ENCODE results near the gene HAUS3.
"Not testable (repeated sequence)": the region's sequence is repeated elsewhere in the genome, so short reads cannot be mapped to it uniquely, and the experiment has no call there.

HAUS3 gene

DNA sequence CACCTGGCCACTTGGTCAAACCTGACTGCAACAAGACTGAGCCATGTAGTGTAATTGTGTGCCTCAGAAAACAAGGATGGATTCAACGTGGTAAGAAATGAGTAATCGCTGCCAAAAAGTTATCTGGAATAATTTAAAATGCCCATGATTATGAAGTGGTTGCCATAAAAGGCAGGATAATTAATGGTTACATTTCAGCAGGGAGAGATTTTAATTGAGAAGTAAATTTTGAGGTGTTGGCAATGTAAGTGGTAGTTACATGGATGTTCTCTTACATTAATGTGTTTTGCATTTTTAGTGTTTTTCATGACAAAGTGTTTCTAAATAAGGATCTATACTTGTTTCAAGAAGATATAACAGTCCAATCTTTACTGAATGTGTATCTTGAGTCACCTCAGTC is 15.7 kb downstream of the HAUS3 start:
- H3K4me3 ChIP-seq (replicated peaks; ENCODE audit: insufficient read depth, low read length) = no peak overlapping the region
- DNase-seq (ENCODE audit: low read depth in 1 of 2, low spot score in 1 of 2) = no peak
- TF ChIP-seq GABPA (IDR thresholded peaks at IDR 0.05; ENCODE audit: low read depth) (no peak), POLR2AphosphoS5 (IDR thresholded peaks at IDR 0.05; ENCODE audit: low read depth) (no peak)

DNA sequence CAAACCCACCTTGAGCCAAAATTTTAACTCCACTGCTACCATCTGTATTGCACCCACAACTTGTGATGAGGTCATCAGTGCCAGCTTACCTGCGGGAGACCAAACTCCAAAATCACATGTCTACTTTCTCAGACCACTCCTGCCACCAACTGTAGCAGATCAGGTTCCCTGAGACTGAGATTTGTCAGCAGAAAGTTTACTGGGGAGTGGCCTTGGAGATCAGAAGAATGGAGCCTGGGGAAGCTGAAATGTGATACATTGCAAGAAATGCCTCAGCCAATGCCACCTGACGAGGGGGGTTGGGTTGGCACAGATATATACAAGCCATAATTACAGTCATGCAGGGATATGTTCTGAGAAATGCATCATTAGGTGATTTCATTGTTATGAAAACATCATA is 19.1 kb downstream of the HAUS3 start:
- no peak overlapping the region for H3K27ac ChIP-seq (replicated peaks)
- DNase-seq (ENCODE audit: low read depth in 1 of 2, low spot score in 1 of 2) = no peak
- TF ChIP-seq GABPA (IDR thresholded peaks at IDR 0.05; ENCODE audit: low read depth) (no peak), SPI1 (IDR thresholded peaks at IDR 0.05; ENCODE audit: borderline replicate concordance, low read depth) (no peak), POLR2AphosphoS5 (IDR thresholded peaks at IDR 0.05; ENCODE audit: low read depth) (no peak)
- TF ChIP-seq, protein P1, sequence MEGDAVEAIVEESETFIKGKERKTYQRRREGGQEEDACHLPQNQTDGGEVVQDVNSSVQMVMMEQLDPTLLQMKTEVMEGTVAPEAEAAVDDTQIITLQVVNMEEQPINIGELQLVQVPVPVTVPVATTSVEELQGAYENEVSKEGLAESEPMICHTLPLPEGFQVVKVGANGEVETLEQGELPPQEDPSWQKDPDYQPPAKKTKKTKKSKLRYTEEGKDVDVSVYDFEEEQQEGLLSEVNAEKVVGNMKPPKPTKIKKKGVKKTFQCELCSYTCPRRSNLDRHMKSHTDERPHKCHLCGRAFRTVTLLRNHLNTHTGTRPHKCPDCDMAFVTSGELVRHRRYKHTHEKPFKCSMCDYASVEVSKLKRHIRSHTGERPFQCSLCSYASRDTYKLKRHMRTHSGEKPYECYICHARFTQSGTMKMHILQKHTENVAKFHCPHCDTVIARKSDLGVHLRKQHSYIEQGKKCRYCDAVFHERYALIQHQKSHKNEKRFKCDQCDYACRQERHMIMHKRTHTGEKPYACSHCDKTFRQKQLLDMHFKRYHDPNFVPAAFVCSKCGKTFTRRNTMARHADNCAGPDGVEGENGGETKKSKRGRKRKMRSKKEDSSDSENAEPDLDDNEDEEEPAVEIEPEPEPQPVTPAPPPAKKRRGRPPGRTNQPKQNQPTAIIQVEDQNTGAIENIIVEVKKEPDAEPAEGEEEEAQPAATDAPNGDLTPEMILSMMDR (IDR thresholded peaks at IDR 0.05; ENCODE audit: insufficient read depth, low read length) = no peak
- TF ChIP-seq, protein P2, sequence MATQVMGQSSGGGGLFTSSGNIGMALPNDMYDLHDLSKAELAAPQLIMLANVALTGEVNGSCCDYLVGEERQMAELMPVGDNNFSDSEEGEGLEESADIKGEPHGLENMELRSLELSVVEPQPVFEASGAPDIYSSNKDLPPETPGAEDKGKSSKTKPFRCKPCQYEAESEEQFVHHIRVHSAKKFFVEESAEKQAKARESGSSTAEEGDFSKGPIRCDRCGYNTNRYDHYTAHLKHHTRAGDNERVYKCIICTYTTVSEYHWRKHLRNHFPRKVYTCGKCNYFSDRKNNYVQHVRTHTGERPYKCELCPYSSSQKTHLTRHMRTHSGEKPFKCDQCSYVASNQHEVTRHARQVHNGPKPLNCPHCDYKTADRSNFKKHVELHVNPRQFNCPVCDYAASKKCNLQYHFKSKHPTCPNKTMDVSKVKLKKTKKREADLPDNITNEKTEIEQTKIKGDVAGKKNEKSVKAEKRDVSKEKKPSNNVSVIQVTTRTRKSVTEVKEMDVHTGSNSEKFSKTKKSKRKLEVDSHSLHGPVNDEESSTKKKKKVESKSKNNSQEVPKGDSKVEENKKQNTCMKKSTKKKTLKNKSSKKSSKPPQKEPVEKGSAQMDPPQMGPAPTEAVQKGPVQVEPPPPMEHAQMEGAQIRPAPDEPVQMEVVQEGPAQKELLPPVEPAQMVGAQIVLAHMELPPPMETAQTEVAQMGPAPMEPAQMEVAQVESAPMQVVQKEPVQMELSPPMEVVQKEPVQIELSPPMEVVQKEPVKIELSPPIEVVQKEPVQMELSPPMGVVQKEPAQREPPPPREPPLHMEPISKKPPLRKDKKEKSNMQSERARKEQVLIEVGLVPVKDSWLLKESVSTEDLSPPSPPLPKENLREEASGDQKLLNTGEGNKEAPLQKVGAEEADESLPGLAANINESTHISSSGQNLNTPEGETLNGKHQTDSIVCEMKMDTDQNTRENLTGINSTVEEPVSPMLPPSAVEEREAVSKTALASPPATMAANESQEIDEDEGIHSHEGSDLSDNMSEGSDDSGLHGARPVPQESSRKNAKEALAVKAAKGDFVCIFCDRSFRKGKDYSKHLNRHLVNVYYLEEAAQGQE (IDR thresholded peaks at IDR 0.05; ENCODE audit: insufficient replicate concordance, low read depth) = no peak
- H3K4me3 ChIP-seq (replicated peaks; ENCODE audit: insufficient read depth, low read length) = no peak overlapping the region
- H3K27me3 ChIP-seq (ENCODE audit: insufficient read depth, poor library complexity, severe bottlenecking) = no peaks in the 10 kb centered on the region

More for the DNA sequence above, 15.7 kb downstream of the HAUS3 start:
- Histone ChIP-seq H3K27me3 (ENCODE audit: insufficient read depth, poor library complexity, severe bottlenecking) (no peaks in the 10 kb centered on the region), H3K27ac (replicated peaks) (no peak overlapping the region)

DNA sequence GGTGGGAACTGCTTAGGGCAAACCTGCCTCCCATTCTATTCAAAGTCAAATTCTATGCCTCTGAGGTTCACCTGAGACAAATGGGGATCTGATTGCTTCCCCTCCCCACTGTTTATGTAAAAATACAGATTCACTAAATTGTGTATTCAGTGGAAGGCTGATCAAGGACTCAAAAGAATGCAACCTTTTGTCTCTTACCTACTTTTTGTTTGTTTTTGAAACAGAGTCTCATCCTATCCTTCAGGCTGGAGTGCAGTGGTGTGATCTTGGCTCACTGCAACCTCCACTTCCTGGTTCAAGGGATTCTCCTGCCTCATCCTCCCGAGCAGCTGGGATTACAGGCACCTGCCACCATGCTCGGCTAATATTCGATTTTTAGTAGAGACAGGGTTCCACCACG is 20.5 kb downstream of the HAUS3 start:
- not testable (repeated sequence) for H3K27me3 ChIP-seq (ENCODE audit: insufficient read depth, poor library complexity, severe bottlenecking); H3K27ac ChIP-seq (replicated peaks); H3K4me3 ChIP-seq (replicated peaks; ENCODE audit: insufficient read depth, low read length); DNase-seq (ENCODE audit: low read depth in 1 of 2, low spot score in 1 of 2)

DNA sequence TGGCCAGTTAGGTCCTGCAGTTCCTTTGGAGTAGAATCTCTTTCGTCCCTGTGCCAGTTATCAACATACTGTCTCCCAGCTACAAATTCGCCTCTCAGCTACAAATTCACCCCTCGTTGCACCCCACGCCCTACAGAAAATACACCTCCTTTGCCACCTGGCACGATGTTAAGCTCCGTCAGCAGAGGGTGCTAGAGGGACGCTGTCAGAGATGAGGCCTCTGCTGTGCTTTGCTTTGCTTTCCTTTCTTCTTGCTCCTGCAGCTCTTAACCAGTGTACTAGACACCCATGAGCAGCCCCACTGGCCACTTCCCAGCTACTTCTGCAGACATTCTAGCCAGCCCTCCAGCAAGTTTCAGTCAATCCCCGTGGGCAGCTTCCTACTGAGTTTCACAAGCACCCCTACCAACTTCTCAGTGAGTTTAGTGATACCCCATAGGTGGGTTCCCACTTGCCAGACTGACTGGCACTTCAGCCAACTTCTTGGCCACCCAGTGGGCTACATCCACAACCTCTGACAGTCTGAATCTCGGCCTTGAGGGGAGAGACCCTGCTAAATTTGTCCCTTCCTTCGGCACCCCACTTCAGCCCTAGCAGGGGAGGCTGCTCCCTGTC is 21.8 kb downstream of the HAUS3 start:
- no peaks in the 10 kb centered on the region for H3K27me3 ChIP-seq (ENCODE audit: insufficient read depth, poor library complexity, severe bottlenecking)
- H3K4me3 ChIP-seq (replicated peaks; ENCODE audit: insufficient read depth, low read length) = no peak overlapping the region
- TF ChIP-seq, protein P1 (IDR thresholded peaks at IDR 0.05; ENCODE audit: insufficient read depth, low read length) = peak; percentile 92
- TF ChIP-seq POLR2AphosphoS5 (IDR thresholded peaks at IDR 0.05; ENCODE audit: low read depth) (no peak), GABPA (IDR thresholded peaks at IDR 0.05; ENCODE audit: low read depth) (no peak), SPI1 (IDR thresholded peaks at IDR 0.05; ENCODE audit: borderline replicate concordance, low read depth) (no peak)
- TF ChIP-seq, protein P2 (IDR thresholded peaks at IDR 0.05; ENCODE audit: insufficient replicate concordance, low read depth) = no peak
- H3K27ac ChIP-seq (replicated peaks) = no peak overlapping the region
- DNase-seq (ENCODE audit: low read depth in 1 of 2, low spot score in 1 of 2) = peak in 1 of 2 experiments; percentile 75

DNA sequence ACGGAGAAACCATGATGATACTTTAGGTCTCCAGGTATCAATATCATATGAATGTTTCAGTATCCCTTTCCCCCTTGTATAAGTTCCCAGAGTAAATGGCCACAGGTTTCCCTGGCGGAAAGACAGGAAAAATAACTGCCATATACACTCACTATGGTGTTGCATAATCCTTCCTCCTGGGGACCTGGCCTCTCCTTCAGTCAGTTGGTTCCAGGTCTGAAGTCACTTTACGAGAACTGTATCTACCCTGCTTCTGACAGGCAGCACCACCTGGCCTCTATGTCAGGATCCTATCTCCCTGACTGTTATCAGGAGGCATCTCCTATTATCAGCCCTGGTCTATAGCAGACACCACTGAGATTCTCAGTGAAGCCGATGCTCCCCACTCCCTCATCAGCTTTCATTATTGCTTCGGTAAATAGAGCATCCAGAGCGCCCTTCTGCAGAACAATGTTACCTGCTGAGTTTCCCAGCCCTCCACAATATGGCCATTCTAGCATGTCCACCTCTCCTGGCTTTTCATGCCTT is 22.6 kb downstream of the HAUS3 start:
- H3K27ac ChIP-seq (replicated peaks) = no peak overlapping the region
- TF ChIP-seq, protein P1 (IDR thresholded peaks at IDR 0.05; ENCODE audit: insufficient read depth, low read length) = no peak
- TF ChIP-seq SPI1 (IDR thresholded peaks at IDR 0.05; ENCODE audit: borderline replicate concordance, low read depth) (no peak), GABPA (IDR thresholded peaks at IDR 0.05; ENCODE audit: low read depth) (no peak), POLR2AphosphoS5 (IDR thresholded peaks at IDR 0.05; ENCODE audit: low read depth) (no peak)
- TF ChIP-seq, protein P2 (IDR thresholded peaks at IDR 0.05; ENCODE audit: insufficient replicate concordance, low read depth) = no peak
- DNase-seq (ENCODE audit: low read depth in 1 of 2, low spot score in 1 of 2) = no peak
- no peaks in the 10 kb centered on the region for H3K27me3 ChIP-seq (ENCODE audit: insufficient read depth, poor library complexity, severe bottlenecking)
- no peak overlapping the region for H3K4me3 ChIP-seq (replicated peaks; ENCODE audit: insufficient read depth, low read length)
